Uterus (tissue), 2 donors: ENCODE measurements around the gene KCNT2.

ENCODE experiments used
- CTCF ChIP-seq, 4 experiments: fragments of 200-600 bp in 2 of 4; fragments of 450-650 bp in 2 of 4; sonication (generic) in 2 of 4; IDR thresholded peaks; one replicate each; pipeline ENCODE4 v1.5.1; 2016 to 2019; ENCODE audit warnings: antibody characterized with exemption in 4 of 4, mild to moderate bottlenecking in 2 of 4, moderate library complexity in 1 of 4
- POLR2A ChIP-seq, 2 donors: fragments of 450-650 bp; IDR thresholded peaks; one replicate each; pipeline ENCODE4 v1.6.1; 2016; ENCODE audit warnings: antibody characterized with exemption in 2 of 2, mild to moderate bottlenecking in 1 of 2, moderate library complexity in 1 of 2

DNA sequence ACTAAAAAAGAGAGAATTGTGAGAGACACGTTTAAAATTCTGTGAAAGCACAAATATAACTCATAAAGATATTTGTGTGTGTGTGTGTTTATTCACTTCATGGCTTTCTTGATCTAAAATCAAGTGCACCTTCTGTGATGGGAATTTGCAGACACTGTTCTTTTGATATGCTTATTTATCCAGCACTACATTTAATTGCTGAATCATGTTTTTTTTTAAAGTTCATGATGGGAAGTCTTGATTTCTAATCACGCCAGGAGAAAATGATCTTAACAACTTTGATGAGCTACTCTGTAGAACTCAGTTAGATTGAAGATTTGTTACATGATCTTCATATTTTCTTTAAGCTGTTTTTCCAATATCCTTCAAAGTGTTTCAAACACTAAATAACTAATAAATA is 35.0 kb downstream of the KCNT2 start:
- no peak for TF ChIP-seq CTCF (IDR thresholded peaks at IDR 0.05)
- no peak for TF ChIP-seq POLR2A (IDR thresholded peaks at IDR 0.05)
